ENCODE data around the gene C1QTNF6. TPM values are rescaled to one million over a fixed set of nuclear protein-coding genes. Genes with fewer than 3 reads are reported as not detected.
A peak's percentile ranks its signal among the peaks of the same experiment; 100 is the strongest.
"Not testable (repeated sequence)": the region's sequence is repeated elsewhere in the genome, so short reads cannot be mapped to it uniquely, and the experiment has no call there.

The C1QTNF6 gene
- total and polyA plus RNA-seq, 5 donors from 2014 or later = 1.6 to 13.6 (median 2.1) TPM

DNA sequence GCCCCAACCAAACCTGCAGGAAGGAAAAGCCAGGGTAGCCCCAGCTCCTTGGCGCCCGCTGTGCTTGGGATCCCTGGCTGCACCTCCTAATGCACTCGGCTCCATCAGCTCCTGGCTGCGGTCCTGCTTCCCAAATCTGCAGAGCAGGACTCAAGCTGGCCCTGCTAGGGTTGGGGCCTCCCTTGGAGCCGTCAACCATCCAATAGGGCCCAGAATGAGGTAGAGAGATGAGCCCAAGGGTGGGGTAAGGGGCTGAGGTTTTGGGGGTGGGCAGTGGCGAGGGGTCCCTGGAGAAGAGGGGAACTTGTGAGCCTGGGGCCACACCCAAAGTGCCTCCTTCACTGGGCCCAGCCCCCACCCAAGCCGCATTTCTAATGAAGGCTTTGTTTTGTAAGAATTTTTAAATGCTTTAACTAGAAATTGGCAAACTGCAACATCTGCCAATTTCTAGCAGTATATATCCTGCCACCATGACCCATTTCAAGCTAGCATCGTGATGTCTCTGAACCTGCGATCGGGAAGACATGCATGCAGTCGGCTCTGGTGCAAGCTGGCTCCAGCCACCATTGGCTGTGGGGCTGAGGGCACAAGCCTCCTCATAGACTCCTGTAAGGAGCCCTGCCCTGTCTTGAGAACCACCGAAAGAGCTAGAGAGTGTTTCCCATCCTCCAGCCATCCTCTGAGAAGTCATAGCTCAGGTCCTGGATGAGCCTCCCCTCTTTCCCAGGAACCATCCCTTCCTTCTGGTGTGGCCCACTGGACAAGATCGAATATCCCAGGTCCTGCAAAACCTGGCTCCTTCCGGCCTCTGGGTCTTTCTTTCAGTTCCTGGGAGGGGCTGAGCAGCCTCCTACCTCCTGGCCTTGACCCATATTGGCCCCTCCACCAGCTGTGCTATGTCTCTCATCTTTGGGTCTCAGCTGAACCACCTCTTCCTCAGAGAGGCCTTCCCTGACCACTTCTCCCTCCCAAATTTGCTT lies 15.5 kb downstream of the C1QTNF6 start:
- Histone ChIP-seq H3K36me3 (ENCODE audit: control insufficient read depth, insufficient read depth, low read length) (peaks cover 22% of the 10 kb centered on the region), H3K27ac (ENCODE audit: insufficient read depth, low read length, poor library complexity, severe bottlenecking) (peak overlapping the region; percentile 55), H3K9me3 (ENCODE audit: control insufficient read depth in 2 of 2, low read length in 2 of 2) (no peaks in the 10 kb centered on the region), H3K4me1 (ENCODE audit: control insufficient read depth, insufficient read depth, low read length, poor library complexity, severe bottlenecking) (peaks cover 80% of the 10 kb centered on the region), H3K27me3 (ENCODE audit: control insufficient read depth, insufficient read depth, low read length) (no peaks in the 10 kb centered on the region), H3K4me3 (ENCODE audit: low read depth, low read length) (no peak overlapping the region)
- no peak for DNase-seq
- no peaks in the 10 kb centered on the region for H3K27me3 Mint-ChIP-seq
- H3K9me3 Mint-ChIP-seq = no peaks in the 10 kb centered on the region
- H3K27ac Mint-ChIP-seq = peak overlapping the region; percentile 83 to 94 (median 94)
- H3K36me3 Mint-ChIP-seq = peaks cover 34% of the 10 kb centered on the region
- H3K4me3 Mint-ChIP-seq = peak overlapping the region in 2 of 4 donors; percentile 42 to 67
- H3K4me1 Mint-ChIP-seq = peaks cover 14 to 94% (median 67%) of the 10 kb centered on the region in 4 donors
- no peak for ATAC-seq (ENCODE audit: low read depth in 2 of 2)

DNA sequence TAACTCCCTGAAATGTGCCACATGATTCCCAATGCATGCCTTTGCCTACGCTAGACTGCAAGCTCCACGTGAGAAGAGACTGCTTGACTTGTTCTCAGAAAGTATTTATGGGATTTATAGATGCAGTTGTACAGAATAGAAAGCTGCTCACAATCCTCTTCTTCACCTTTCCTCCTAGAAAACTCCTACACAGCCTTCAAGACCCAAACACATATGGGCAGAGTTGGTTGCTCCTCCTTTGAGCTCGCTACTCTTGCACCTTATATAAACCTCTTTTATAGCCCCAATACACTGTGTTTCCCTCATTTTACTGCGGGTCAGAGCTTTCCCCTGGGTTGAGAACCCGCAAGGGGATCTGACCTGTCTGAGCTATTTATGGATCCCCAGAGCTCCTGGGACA lies 16.4 kb downstream of the C1QTNF6 start:
- peaks cover 14 to 94% (median 65%) of the 10 kb centered on the region in 4 donors for H3K4me1 Mint-ChIP-seq
- Histone ChIP-seq H3K4me3 (ENCODE audit: low read depth, low read length) (no peak overlapping the region), H3K9me3 (ENCODE audit: control insufficient read depth in 2 of 2, low read length in 2 of 2) (no peaks in the 10 kb centered on the region), H3K36me3 (ENCODE audit: control insufficient read depth, insufficient read depth, low read length) (peaks cover 22% of the 10 kb centered on the region), H3K4me1 (ENCODE audit: control insufficient read depth, insufficient read depth, low read length, poor library complexity, severe bottlenecking) (peaks cover 80% of the 10 kb centered on the region), H3K27me3 (ENCODE audit: control insufficient read depth, insufficient read depth, low read length) (no peaks in the 10 kb centered on the region), H3K27ac (ENCODE audit: insufficient read depth, low read length, poor library complexity, severe bottlenecking) (peak overlapping the region; percentile 45)
- H3K27ac Mint-ChIP-seq = peak overlapping the region; percentile 94 to 99 (median 98)
- ATAC-seq (ENCODE audit: low read depth in 2 of 2) (no peak), DNase-seq (no peak)
- H3K36me3 Mint-ChIP-seq = peaks cover 32% of the 10 kb centered on the region
- H3K27me3 Mint-ChIP-seq = no peaks in the 10 kb centered on the region
- peaks cover 0 to 2% (median 0%) of the 10 kb centered on the region in 7 donors for H3K9me3 Mint-ChIP-seq
- peak overlapping the region in 1 of 4 donors; percentile 84 for H3K4me3 Mint-ChIP-seq

GRCh38 chr22:37170689-37171405 lies 17.2 kb downstream of the C1QTNF6 start:
- H3K27ac ChIP-seq (ENCODE audit: insufficient read depth, low read length, poor library complexity, severe bottlenecking) = peak overlapping the region; percentile 90
- not testable (repeated sequence) for H3K4me3 ChIP-seq (ENCODE audit: low read depth, low read length); H3K9me3 ChIP-seq (ENCODE audit: control insufficient read depth in 2 of 2, low read length in 2 of 2); H3K27me3 ChIP-seq (ENCODE audit: control insufficient read depth, insufficient read depth, low read length); H3K27me3 Mint-ChIP-seq; DNase-seq; H3K9me3 Mint-ChIP-seq; ATAC-seq (ENCODE audit: low read depth in 2 of 2)
- H3K36me3 Mint-ChIP-seq = peaks cover 28% of the 10 kb centered on the region
- peaks cover 22% of the 10 kb centered on the region for H3K36me3 ChIP-seq (ENCODE audit: control insufficient read depth, insufficient read depth, low read length)
- peak overlapping the region; percentile 94 to 99 (median 98) for H3K27ac Mint-ChIP-seq
- peaks cover 14 to 94% (median 62%) of the 10 kb centered on the region in 4 donors for H3K4me1 Mint-ChIP-seq
- peaks cover 80% of the 10 kb centered on the region for H3K4me1 ChIP-seq (ENCODE audit: control insufficient read depth, insufficient read depth, low read length, poor library complexity, severe bottlenecking)
- H3K4me3 Mint-ChIP-seq = peak overlapping the region in 3 of 4 donors; percentile 41 to 97 (median 84)

DNA sequence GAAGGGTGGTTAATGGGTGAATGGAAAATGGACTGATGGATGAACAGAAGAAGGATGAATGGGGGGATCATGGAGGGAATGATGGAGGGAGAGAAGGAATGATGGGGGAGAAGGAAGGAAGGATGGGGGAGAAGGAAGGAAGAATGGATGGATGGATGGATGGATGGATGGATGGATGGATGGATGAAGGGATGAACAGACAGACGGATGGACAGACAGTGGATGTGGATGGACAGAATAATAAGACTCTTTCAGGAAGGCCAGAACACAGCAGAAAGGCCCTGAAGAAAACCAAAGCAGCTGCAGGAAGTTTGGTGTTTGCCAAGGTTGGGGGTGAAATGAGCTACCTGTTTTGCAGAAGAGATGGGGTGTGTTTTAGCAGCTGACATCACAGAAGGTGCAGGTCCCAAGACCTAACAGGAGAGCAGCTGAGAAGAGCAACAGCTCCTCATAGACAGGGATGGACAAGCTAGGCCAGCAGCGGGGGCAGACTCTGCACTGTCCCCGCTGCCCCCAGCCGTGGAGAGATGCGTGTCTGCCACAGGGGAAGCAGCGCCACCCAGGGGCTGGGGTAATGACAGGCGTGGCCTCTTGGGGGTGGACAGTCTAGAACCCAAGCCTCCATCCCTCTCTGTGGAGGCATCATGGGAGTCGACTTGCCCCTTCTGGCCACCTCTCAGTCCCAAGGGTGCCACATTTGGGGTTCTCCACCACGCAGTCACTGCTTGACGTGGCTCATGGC lies 17.9 kb downstream of the C1QTNF6 start:
- Histone ChIP-seq H3K4me3 (ENCODE audit: low read depth, low read length) (peak overlapping the region; percentile 83), H3K27ac (ENCODE audit: insufficient read depth, low read length, poor library complexity, severe bottlenecking) (peak overlapping the region; percentile 90), H3K27me3 (ENCODE audit: control insufficient read depth, insufficient read depth, low read length) (no peaks in the 10 kb centered on the region), H3K4me1 (ENCODE audit: control insufficient read depth, insufficient read depth, low read length, poor library complexity, severe bottlenecking) (peaks cover 86% of the 10 kb centered on the region), H3K36me3 (ENCODE audit: control insufficient read depth, insufficient read depth, low read length) (peaks cover 22% of the 10 kb centered on the region), H3K9me3 (ENCODE audit: control insufficient read depth in 2 of 2, low read length in 2 of 2) (no peaks in the 10 kb centered on the region)
- H3K9me3 Mint-ChIP-seq = peaks cover 0 to 2% (median 0%) of the 10 kb centered on the region in 7 donors
- peaks cover 14 to 94% (median 60%) of the 10 kb centered on the region in 4 donors for H3K4me1 Mint-ChIP-seq
- no peaks in the 10 kb centered on the region for H3K27me3 Mint-ChIP-seq
- H3K27ac Mint-ChIP-seq = peak overlapping the region; percentile 94 to 99 (median 98)
- ATAC-seq (ENCODE audit: low read depth in 2 of 2) (peak; percentile 51 to 60), DNase-seq (peak in 2 of 3 donors; percentile 55 to 83)
- H3K36me3 Mint-ChIP-seq = peaks cover 26% of the 10 kb centered on the region
- peak overlapping the region; percentile 84 to 97 (median 92) for H3K4me3 Mint-ChIP-seq

GRCh38 chr22:37169406-37169805 lies 18.6 kb downstream of the C1QTNF6 start:
- Histone ChIP-seq H3K9me3 (ENCODE audit: control insufficient read depth in 2 of 2, low read length in 2 of 2) (no peaks in the 10 kb centered on the region), H3K36me3 (ENCODE audit: control insufficient read depth, insufficient read depth, low read length) (peaks cover 18% of the 10 kb centered on the region), H3K4me1 (ENCODE audit: control insufficient read depth, insufficient read depth, low read length, poor library complexity, severe bottlenecking) (peaks cover 90% of the 10 kb centered on the region), H3K4me3 (ENCODE audit: low read depth, low read length) (peak overlapping the region; percentile 83), H3K27me3 (ENCODE audit: control insufficient read depth, insufficient read depth, low read length) (no peaks in the 10 kb centered on the region), H3K27ac (ENCODE audit: insufficient read depth, low read length, poor library complexity, severe bottlenecking) (peak overlapping the region; percentile 90)
- peaks cover 19% of the 10 kb centered on the region for H3K36me3 Mint-ChIP-seq
- H3K27me3 Mint-ChIP-seq = no peaks in the 10 kb centered on the region
- H3K4me1 Mint-ChIP-seq = peaks cover 14 to 94% (median 60%) of the 10 kb centered on the region in 4 donors
- ATAC-seq (ENCODE audit: low read depth in 2 of 2) = no peak
- no peak for DNase-seq
- H3K9me3 Mint-ChIP-seq = peaks cover 0 to 2% (median 0%) of the 10 kb centered on the region in 7 donors
- H3K27ac Mint-ChIP-seq = peak overlapping the region; percentile 94 to 99 (median 98)
- peak overlapping the region; percentile 84 to 99 (median 97) for H3K4me3 Mint-ChIP-seq

DNA sequence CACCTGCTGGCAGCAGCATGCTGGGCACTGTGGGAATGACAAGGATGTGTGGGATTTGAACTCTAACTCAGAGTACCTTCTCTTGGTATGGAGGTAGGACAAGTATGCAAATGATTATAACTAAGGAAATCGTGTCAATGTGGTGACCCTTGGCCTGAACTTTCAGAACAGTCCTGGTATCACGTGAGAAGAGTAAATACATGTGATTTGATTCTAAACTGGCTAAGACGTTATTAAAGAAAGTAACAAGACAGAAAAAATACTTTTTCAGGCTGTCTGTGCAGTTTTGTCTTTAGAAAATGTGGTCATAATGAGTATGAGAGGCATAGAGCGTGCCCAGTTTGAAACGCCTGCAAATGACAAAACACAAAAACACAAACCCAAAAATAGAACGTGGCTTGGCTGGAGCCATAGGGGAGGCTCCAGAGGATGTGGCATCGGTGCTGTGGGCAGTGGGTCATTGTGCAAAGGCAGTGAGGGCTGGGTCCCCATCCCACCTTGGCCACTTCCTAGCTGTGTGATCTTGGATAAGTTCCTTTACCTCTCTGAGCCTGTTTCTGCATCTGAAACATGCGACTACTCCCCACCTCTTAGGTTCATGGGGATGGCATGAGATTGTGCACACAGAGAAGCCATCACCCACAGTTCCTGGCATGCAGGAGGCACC lies 19.9 kb downstream of the C1QTNF6 start:
- Mint-ChIP-seq H3K36me3 (peaks cover 15% of the 10 kb centered on the region), H3K27me3 (no peaks in the 10 kb centered on the region), H3K4me1 (peaks cover 14 to 98% (median 61%) of the 10 kb centered on the region in 4 donors), H3K27ac (peak overlapping the region; percentile 94 to 99 (median 98)), H3K4me3 (peak overlapping the region; percentile 84 to 99 (median 97)), H3K9me3 (peaks cover 0 to 2% (median 0%) of the 10 kb centered on the region in 7 donors)
- Histone ChIP-seq H3K4me3 (ENCODE audit: low read depth, low read length) (peak overlapping the region; percentile 83), H3K27ac (ENCODE audit: insufficient read depth, low read length, poor library complexity, severe bottlenecking) (peak overlapping the region; percentile 90), H3K4me1 (ENCODE audit: control insufficient read depth, insufficient read depth, low read length, poor library complexity, severe bottlenecking) (peaks cover 99% of the 10 kb centered on the region), H3K36me3 (ENCODE audit: control insufficient read depth, insufficient read depth, low read length) (peaks cover 5% of the 10 kb centered on the region), H3K9me3 (ENCODE audit: control insufficient read depth in 2 of 2, low read length in 2 of 2) (no peaks in the 10 kb centered on the region), H3K27me3 (ENCODE audit: control insufficient read depth, insufficient read depth, low read length) (no peaks in the 10 kb centered on the region)
- ATAC-seq (ENCODE audit: low read depth in 2 of 2) = no peak
- DNase-seq = peak in 1 of 3 donors; percentile 68

All from CD4-positive, CD25-positive, alpha-beta regulatory T cell (primary cell).